H9 (cell line): ENCODE measurements around the gene ZNF747. TPM values are rescaled to one million over a fixed set of nuclear protein-coding genes. Genes with fewer than 3 reads are reported as not detected.

Experiments used
- DNase-seq: peaks from one replicate; pipeline ENCODE4 v3.0.0-alpha.2; 2017
- H2AFZ ChIP-seq: one replicate; pipeline ENCODE4 v1.6.1; 2013; ENCODE audit warnings: mild to moderate bottlenecking, low read length, control low read depth, moderate library complexity
- H2AK5ac ChIP-seq: 2 replicates; pipeline ENCODE4 v1.6.1; 2013; ENCODE audit warnings: low read length, control low read depth, mixed read lengths; ENCODE audit not compliant: insufficient read length
- H2BK120ac ChIP-seq: one replicate; pipeline ENCODE4 v1.6.1; 2013; ENCODE audit warnings: low read depth, mild to moderate bottlenecking, low read length, control low read depth, inconsistent platforms; ENCODE audit not compliant: poor library complexity, severe bottlenecking
- H2BK12ac ChIP-seq: 2 replicates; pipeline ENCODE4 v1.6.1; 2013; ENCODE audit warnings: low read length, control low read depth, mixed read lengths, low read depth; ENCODE audit not compliant: insufficient read length
- H2BK15ac ChIP-seq: 2 replicates; pipeline ENCODE4 v1.6.1; 2013; ENCODE audit warnings: low read depth, low read length, control low read depth
- H2BK20ac ChIP-seq: one replicate; pipeline ENCODE4 v1.6.1; 2013; ENCODE audit warnings: low read depth, mild to moderate bottlenecking, low read length, control low read depth, inconsistent platforms; ENCODE audit not compliant: poor library complexity, severe bottlenecking
- H2BK5ac ChIP-seq: 2 replicates; pipeline ENCODE4 v1.6.1; 2013; ENCODE audit warnings: low read length, control low read depth, mixed read lengths; ENCODE audit not compliant: insufficient read length
- H3K14ac ChIP-seq: 2 replicates; pipeline ENCODE4 v1.6.1; 2013; ENCODE audit warnings: low read length, control low read depth; ENCODE audit not compliant: insufficient read depth
- H3K18ac ChIP-seq: 2 replicates; pipeline ENCODE4 v1.6.1; 2013; ENCODE audit warnings: low read depth, mild to moderate bottlenecking, mixed read lengths, low read length, control low read depth; ENCODE audit not compliant: insufficient read length
- H3K23ac ChIP-seq: 2 replicates; pipeline ENCODE4 v1.6.1; 2013; ENCODE audit warnings: low read length, control low read depth, mixed read lengths, low read depth; ENCODE audit not compliant: insufficient read length
- H3K23me2 ChIP-seq: 2 replicates; pipeline ENCODE4 v1.6.1; 2013; ENCODE audit warnings: low read depth, mild to moderate bottlenecking, mixed read lengths, low read length, control low read depth; ENCODE audit not compliant: insufficient read length, poor library complexity, severe bottlenecking
- H3K27ac ChIP-seq: 2 replicates; pipeline ENCODE4 v1.5.1; 2013; ENCODE audit warnings: low read length, control low read depth, mixed read lengths, low read depth; ENCODE audit not compliant: insufficient read length
- H3K27me3 ChIP-seq: 2 replicates; pipeline ENCODE4 v1.6.1; 2013; ENCODE audit warnings: low read length, control low read depth, inconsistent platforms; ENCODE audit not compliant: insufficient read depth
- H3K4ac ChIP-seq: 2 replicates; pipeline ENCODE4 v1.6.1; 2013; ENCODE audit warnings: low read depth, mild to moderate bottlenecking, control low read depth, inconsistent platforms, low read length, moderate library complexity
- H3K4me1 ChIP-seq: 2 replicates; pipeline ENCODE4 v1.6.1; 2013; ENCODE audit warnings: low read length, control low read depth, inconsistent platforms; ENCODE audit not compliant: insufficient read depth
- H3K4me2 ChIP-seq: 2 replicates; pipeline ENCODE4 v1.6.1; 2013; ENCODE audit warnings: low read length, control low read depth, mixed read lengths; ENCODE audit not compliant: insufficient read length, insufficient read depth
- H3K56ac ChIP-seq: 2 replicates; pipeline ENCODE4 v1.6.1; 2013; ENCODE audit warnings: low read depth, mild to moderate bottlenecking, mixed read lengths, low read length, control low read depth; ENCODE audit not compliant: insufficient read length
- H3K79me1 ChIP-seq: 2 replicates; pipeline ENCODE4 v1.6.1; 2013; ENCODE audit warnings: low read depth, mild to moderate bottlenecking, moderate library complexity, low read length, control low read depth, inconsistent platforms; ENCODE audit not compliant: insufficient read depth, poor library complexity, severe bottlenecking
- H3K79me2 ChIP-seq: 2 replicates; pipeline ENCODE4 v1.6.1; 2013; ENCODE audit warnings: low read length, control low read depth, inconsistent platforms; ENCODE audit not compliant: insufficient read depth
- H3K9ac ChIP-seq: 2 replicates; pipeline ENCODE4 v1.6.1; 2013; ENCODE audit warnings: low read length, control low read depth, mixed read lengths; ENCODE audit not compliant: insufficient read length; ENCODE audit errors: extremely low read depth
- H3K9me3 ChIP-seq: one replicate; pipeline ENCODE4 v1.6.1; 2013; ENCODE audit warnings: low read depth, low read length, inconsistent platforms; ENCODE audit not compliant: control insufficient read depth
- H3T11ph ChIP-seq: one replicate; pipeline ENCODE4 v1.6.1; 2013; ENCODE audit warnings: mild to moderate bottlenecking, low read length, control low read depth, inconsistent platforms
- H4K20me1 ChIP-seq: one replicate; pipeline ENCODE4 v1.6.1; 2013; ENCODE audit not compliant: control insufficient read depth, insufficient read length, insufficient read depth
- H4K5ac ChIP-seq: 2 replicates; pipeline ENCODE4 v1.6.1; 2013; ENCODE audit warnings: low read depth, mild to moderate bottlenecking, mixed read lengths, low read length, control low read depth; ENCODE audit not compliant: insufficient read length
- H4K8ac ChIP-seq: replicated peaks from 2 replicates; pipeline ENCODE4 v1.6.1; 2013; ENCODE audit warnings: low read length, control low read depth, mixed read lengths, low read depth; ENCODE audit not compliant: insufficient read length
- H4K91ac ChIP-seq: 2 replicates; pipeline ENCODE4 v1.6.1; 2013; ENCODE audit warnings: low read depth, mild to moderate bottlenecking, moderate library complexity, mixed read lengths, low read length, control low read depth; ENCODE audit not compliant: insufficient read length
- H3K27ac Mint-ChIP-seq, 3 experiments: 2 replicates in 2 of 3; 3 replicates in 1 of 3; pipeline ENCODE4 v1.8.0; 2020 to 2021; ENCODE audit warnings: mixed read lengths in 3 of 3, mild to moderate bottlenecking in 1 of 3, moderate library complexity in 1 of 3
- H3K27me3 Mint-ChIP-seq: 2 replicates; pipeline ENCODE4 v1.8.0; 2021; ENCODE audit warnings: low read depth, mild to moderate bottlenecking, moderate library complexity, mixed read lengths
- H3K36me3 Mint-ChIP-seq, 3 experiments: 2 replicates in 2 of 3; 3 replicates in 1 of 3; pipeline ENCODE4 v1.8.0; 2020 to 2021; ENCODE audit warnings: low read depth in 3 of 3, mixed read lengths in 3 of 3; ENCODE audit not compliant: insufficient read depth in 1 of 3
- H3K4me1 Mint-ChIP-seq, 2 experiments: 2 replicates each; pipeline ENCODE4 v1.8.0; 2020; ENCODE audit warnings: mixed read lengths in 2 of 2
- H3K4me3 Mint-ChIP-seq, 2 experiments: 2 replicates in 1 of 2; 3 replicates in 1 of 2; pipeline ENCODE4 v1.8.0; 2020 to 2021; ENCODE audit warnings: mild to moderate bottlenecking in 2 of 2, mixed read lengths in 2 of 2, moderate library complexity in 1 of 2
- H3K9me3 Mint-ChIP-seq, 2 experiments: 2 replicates in 1 of 2; 3 replicates in 1 of 2; pipeline ENCODE4 v1.8.0; 2020; ENCODE audit warnings: mild to moderate bottlenecking in 2 of 2, mixed read lengths in 2 of 2, moderate library complexity in 1 of 2
- CTCF ChIP-seq: fragments of 200-600 bp; sonication (generic); conservative IDR thresholded peaks from 3 replicates; pipeline ENCODE4 v1.8.0; 2021; ENCODE audit warnings: antibody characterized with exemption, mild to moderate bottlenecking
- WGBS: extraction: QIAGEN DNeasy Blood & Tissue Kit; methylation state at CpG from one replicate; pipeline ENCODE4 v1.1.7; 2013; ENCODE audit warnings: missing lambda C conversion rate, low lambda C conversion rate, mixed read lengths; ENCODE audit not compliant: insufficient read length; ENCODE audit errors: extremely low coverage; 5-methylcytosine and 5-hydroxymethylcytosine counted together
- total RNA-seq: library from RNA; stranded (reverse); gene quantifications from 2 replicates; pipeline ENCODE4 v1.2.1, GENCODE V29; 2021

Gene ZNF747
- total RNA-seq, 1 experiment from 2014 or later, result 18.4 TPM

DNA sequence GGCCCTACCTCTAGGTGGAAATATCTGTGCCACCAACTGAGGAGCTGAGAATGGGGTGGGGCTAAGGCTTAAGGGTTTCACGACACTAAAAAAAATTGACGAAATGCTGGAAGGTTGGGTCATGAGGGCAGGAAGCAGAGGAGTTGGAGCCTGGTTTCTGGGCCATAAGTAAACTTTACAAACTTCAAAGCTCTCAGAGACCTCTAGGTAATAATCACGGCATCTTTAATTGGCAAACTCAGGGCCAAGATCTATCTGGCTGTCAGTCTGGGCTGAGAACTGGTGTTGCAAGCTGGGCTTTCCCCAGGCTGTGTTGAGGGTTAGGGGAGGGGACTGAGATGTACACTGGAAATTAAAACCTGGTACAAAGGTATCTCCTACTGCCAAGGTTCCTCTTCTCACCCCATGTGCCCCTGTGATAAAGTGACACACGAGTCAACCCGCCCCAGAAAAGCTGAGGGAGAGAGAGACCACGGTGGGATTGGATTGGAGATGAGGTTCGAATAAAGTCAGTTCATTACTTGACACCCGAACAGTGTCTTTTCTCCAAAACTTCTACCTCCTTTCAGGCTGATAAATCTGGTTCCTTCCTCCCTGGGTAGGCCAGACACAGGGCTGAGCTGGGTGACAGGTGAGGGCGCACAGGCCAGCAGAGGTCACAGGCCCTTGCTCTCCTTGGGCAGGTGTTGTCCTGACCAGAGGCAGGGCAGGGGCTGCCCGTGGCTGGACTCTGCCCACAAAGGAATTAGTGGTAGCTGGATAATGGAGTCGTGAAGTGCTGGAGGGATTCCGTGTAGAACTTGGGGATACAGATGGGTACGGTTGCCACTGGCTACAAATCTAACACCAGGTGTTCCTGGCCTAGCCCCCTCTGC is 4.3 kb downstream of the ZNF747 start:
- no peak overlapping the region; a peak in 1 of 5 replicates for H3K4me3 Mint-ChIP-seq
- peak overlapping the region in 1 of 3 experiments; percentile 48; a peak in 1 of 7 replicates for H3K27ac Mint-ChIP-seq
- no peak for TF ChIP-seq CTCF

More for the DNA sequence above, 4.3 kb downstream of the ZNF747 start:
- no peaks in the 10 kb centered on the region for H4K20me1 ChIP-seq
- no peak overlapping the region for H3K9ac ChIP-seq
- H2BK5ac ChIP-seq, result no peak overlapping the region
- no peaks in the 10 kb centered on the region for H3K79me1 ChIP-seq
- no peak overlapping the region for H3K23ac ChIP-seq
- no peak overlapping the region for H2BK15ac ChIP-seq
- H3K27ac ChIP-seq, result no peak overlapping the region
- H2BK12ac ChIP-seq, result no peak overlapping the region
- H4K5ac ChIP-seq, result no peak overlapping the region
- no peak for DNase-seq
- no peak overlapping the region for H2BK120ac ChIP-seq
- peaks cover 2% of the 10 kb centered on the region; the same call in 1 of the 2 replicates for H3K4me1 ChIP-seq
- H3K56ac ChIP-seq, result no peak overlapping the region
- no peaks in the 10 kb centered on the region for H3K79me2 ChIP-seq
- Mint-ChIP-seq H3K9me3 (no peaks in the 10 kb centered on the region), H3K36me3 (peaks cover 2 to 27% (median 19%) of the 10 kb centered on the region in 3 experiments; a peak in 6 of 7 replicates), H3K27me3 (no peaks in the 10 kb centered on the region), H3K4me1 (peaks cover 25 to 26% of the 10 kb centered on the region in 2 experiments)
- H2AK5ac ChIP-seq, result no peak overlapping the region
- H3K23me2 ChIP-seq, result peaks cover 30% of the 10 kb centered on the region
- no peak overlapping the region for H4K8ac ChIP-seq
- no peak overlapping the region for H2AFZ ChIP-seq
- no peaks in the 10 kb centered on the region for H3K9me3 ChIP-seq
- WGBS, result no CpG with 5 or more reads among the region's 13 CpGs
- no peak overlapping the region for H3K4ac ChIP-seq
- no peak overlapping the region for H3T11ph ChIP-seq
- no peak overlapping the region for H2BK20ac ChIP-seq
- H3K18ac ChIP-seq, result no peak overlapping the region
- H3K4me2 ChIP-seq, result no peak overlapping the region
- H4K91ac ChIP-seq, result no peak overlapping the region
- H3K27me3 ChIP-seq, result no peaks in the 10 kb centered on the region
- H3K14ac ChIP-seq, result no peak overlapping the region
